ENCODE measurements around the gene XRCC5. TPM values are rescaled to one million over a fixed set of nuclear protein-coding genes. Genes with fewer than 3 reads are reported as not detected.

XRCC5 gene
- total RNA-seq, 1 experiment from 2014 or later = 424 TPM

GRCh38 chr2:216094701-216095100, 14.4 kb upstream of the XRCC5 start:
- Histone ChIP-seq H3K36me3 (ENCODE audit: control insufficient read depth in 1 of 2, insufficient read depth in 2 of 2, low read length in 2 of 2) (no peaks in the 10 kb centered on the region), H3K9me3 (ENCODE audit: control insufficient read depth in 1 of 2, insufficient read depth in 1 of 2, low read depth in 1 of 2, low read length in 2 of 2) (no peaks in the 10 kb centered on the region), H3K9me2 (ENCODE audit: insufficient read depth) (no peaks in the 10 kb centered on the region), H3K27me3 (ENCODE audit: insufficient read depth, low read length) (no peaks in the 10 kb centered on the region), H3K4me1 (ENCODE audit: control insufficient read depth in 1 of 2, insufficient read depth in 2 of 2, low read length in 2 of 2) (no peaks in the 10 kb centered on the region), H4K20me1 (ENCODE audit: insufficient read depth) (no peaks in the 10 kb centered on the region), H3K79me2 (ENCODE audit: insufficient read depth, low read length) (no peaks in the 10 kb centered on the region), H3K4me2 (ENCODE audit: low read length) (no peak overlapping the region), H3K9ac (ENCODE audit: low read length) (no peak overlapping the region), H3K4me3 (replicated peaks in 1 of 2; ENCODE audit: low read depth in 1 of 2, low read length in 2 of 2) (no peak overlapping the region), H3K27ac (ENCODE audit: low read depth, low read length) (no peak overlapping the region), H2AFZ (ENCODE audit: low read depth, low read length, poor library complexity, severe bottlenecking) (no peak overlapping the region)
- DNase-seq (ENCODE audit: low read depth, low spot score) = no peak
- no peak for ATAC-seq
- no peak for TF ChIP-seq ZNF274 (IDR thresholded peaks at IDR 0.05; ENCODE audit: low read depth, low read length)
- no peak for TF ChIP-seq JUND (IDR thresholded peaks at IDR 0.05)
- no peak for TF ChIP-seq ZBTB33 (IDR thresholded peaks at IDR 0.05; ENCODE audit: extremely low read depth, insufficient replicate concordance, low read length)
- ChIA-PET POLR2A (interaction anchor here (1.0 kb wide), 1 partner anchor 14 kb away, joined by 3 read pairs; the partner anchor contains the start of gene XRCC5), CTCF (no interaction called here), RAD21 (ENCODE audit: low non-redundant PET in 1 of 2, low total read pairs in 2 of 2, uncharacterized antibody in 2 of 2, unreplicated experiment in 2 of 2) (no interaction called here)
- intact Hi-C loops (cut with micrococcal nuclease) = no loop called here
- no TSS peak for BruUV-seq (replicated peaks)

- ChIA-PET POLR2A (no interaction called here), CTCF (no interaction called here), RAD21 (ENCODE audit: low non-redundant PET in 1 of 2, low total read pairs in 2 of 2, uncharacterized antibody in 2 of 2, unreplicated experiment in 2 of 2) (no interaction called here)
- BruUV-seq (replicated peaks) = no TSS peak
- Histone ChIP-seq H3K4me3 (replicated peaks in 1 of 2; ENCODE audit: low read depth in 1 of 2, low read length in 2 of 2) (no peak overlapping the region), H3K36me3 (ENCODE audit: control insufficient read depth in 1 of 2, insufficient read depth in 2 of 2, low read length in 2 of 2) (no peaks in the 10 kb centered on the region), H2AFZ (ENCODE audit: low read depth, low read length, poor library complexity, severe bottlenecking) (no peak overlapping the region), H3K27ac (ENCODE audit: low read depth, low read length) (no peak overlapping the region), H3K9ac (ENCODE audit: low read length) (no peak overlapping the region), H4K20me1 (ENCODE audit: insufficient read depth) (no peaks in the 10 kb centered on the region), H3K9me2 (ENCODE audit: insufficient read depth) (no peaks in the 10 kb centered on the region), H3K4me1 (ENCODE audit: control insufficient read depth in 1 of 2, insufficient read depth in 2 of 2, low read length in 2 of 2) (no peaks in the 10 kb centered on the region), H3K4me2 (ENCODE audit: low read length) (no peak overlapping the region), H3K9me3 (ENCODE audit: control insufficient read depth in 1 of 2, insufficient read depth in 1 of 2, low read depth in 1 of 2, low read length in 2 of 2) (no peaks in the 10 kb centered on the region), H3K27me3 (ENCODE audit: insufficient read depth, low read length) (no peaks in the 10 kb centered on the region), H3K79me2 (ENCODE audit: insufficient read depth, low read length) (no peaks in the 10 kb centered on the region)
- no peak for ATAC-seq
- intact Hi-C loops (cut with micrococcal nuclease) = no loop called here
- TF ChIP-seq EGR1 (IDR thresholded peaks at IDR 0.05; ENCODE audit: low read depth) (no peak), REST (IDR thresholded peaks at IDR 0.05; ENCODE audit: low read depth) (no peak), JUND (IDR thresholded peaks at IDR 0.05) (no peak), EZH2phosphoT487 (IDR thresholded peaks at IDR 0.05; ENCODE audit: borderline replicate concordance) (no peak), POLR2A (IDR thresholded peaks at IDR 0.05; ENCODE audit: borderline replicate concordance, extremely low read depth, insufficient read depth, insufficient read length) (no peak), SP1 (IDR thresholded peaks at IDR 0.05; ENCODE audit: low read depth) (no peak)
- TF ChIP-seq, protein P1, sequence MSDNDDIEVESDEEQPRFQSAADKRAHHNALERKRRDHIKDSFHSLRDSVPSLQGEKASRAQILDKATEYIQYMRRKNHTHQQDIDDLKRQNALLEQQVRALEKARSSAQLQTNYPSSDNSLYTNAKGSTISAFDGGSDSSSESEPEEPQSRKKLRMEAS (IDR thresholded peaks at IDR 0.05) = no peak
- DNase-seq (ENCODE audit: low read depth, low spot score) = no peak
Measured at GRCh38 chr2:216098421-216099334, 10.5 kb upstream of the XRCC5 start.

Data from HCT116 (cell line).